ENCODE data around the gene PLCD3.
"Not testable (repeated sequence)": the region's sequence is repeated elsewhere in the genome, so short reads cannot be mapped to it uniquely, and the experiment has no call there.

Gene PLCD3

DNA sequence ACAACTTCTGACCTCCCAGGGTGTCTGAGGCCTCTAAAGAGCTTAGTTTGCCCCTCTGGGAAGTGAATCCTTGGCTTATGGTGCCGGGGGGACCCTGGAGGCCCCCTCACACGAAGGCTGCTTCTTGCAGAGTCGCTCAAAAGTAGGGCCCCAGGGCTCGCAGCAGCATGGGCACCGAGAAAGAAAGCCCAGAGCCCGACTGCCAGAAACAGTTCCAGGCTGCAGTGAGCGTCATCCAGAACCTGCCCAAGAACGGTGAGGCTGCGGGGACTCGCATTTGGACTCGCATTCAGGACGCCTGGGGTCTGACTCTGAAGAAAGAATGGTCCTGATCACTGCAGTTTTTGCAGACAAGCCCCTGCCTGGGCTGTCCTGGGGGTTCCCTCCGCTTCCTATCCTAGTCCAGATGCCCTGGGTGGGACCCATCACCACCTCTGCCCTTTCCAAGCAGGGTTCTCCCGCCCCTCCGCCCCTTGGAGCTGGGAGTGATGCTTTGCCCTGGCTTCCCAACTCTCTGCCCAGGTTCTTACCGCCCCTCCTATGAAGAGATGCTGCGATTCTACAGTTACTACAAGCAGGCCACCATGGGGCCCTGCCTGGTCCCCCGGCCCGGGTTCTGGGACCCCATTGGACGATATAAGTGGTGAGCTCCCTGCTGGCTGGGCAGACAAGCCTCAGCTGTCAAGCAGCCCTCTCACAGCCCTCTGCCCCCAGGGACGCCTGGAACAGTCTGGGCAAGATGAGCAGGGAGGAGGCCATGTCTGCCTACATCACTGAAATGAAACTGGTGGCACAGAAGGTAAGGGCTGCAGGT lies 3.9 kb upstream of the PLCD3 start:
- no peak overlapping the region for H3K27ac ChIP-seq
- DNase-seq (ENCODE audit: low read depth, low spot score), result no peak

DNA sequence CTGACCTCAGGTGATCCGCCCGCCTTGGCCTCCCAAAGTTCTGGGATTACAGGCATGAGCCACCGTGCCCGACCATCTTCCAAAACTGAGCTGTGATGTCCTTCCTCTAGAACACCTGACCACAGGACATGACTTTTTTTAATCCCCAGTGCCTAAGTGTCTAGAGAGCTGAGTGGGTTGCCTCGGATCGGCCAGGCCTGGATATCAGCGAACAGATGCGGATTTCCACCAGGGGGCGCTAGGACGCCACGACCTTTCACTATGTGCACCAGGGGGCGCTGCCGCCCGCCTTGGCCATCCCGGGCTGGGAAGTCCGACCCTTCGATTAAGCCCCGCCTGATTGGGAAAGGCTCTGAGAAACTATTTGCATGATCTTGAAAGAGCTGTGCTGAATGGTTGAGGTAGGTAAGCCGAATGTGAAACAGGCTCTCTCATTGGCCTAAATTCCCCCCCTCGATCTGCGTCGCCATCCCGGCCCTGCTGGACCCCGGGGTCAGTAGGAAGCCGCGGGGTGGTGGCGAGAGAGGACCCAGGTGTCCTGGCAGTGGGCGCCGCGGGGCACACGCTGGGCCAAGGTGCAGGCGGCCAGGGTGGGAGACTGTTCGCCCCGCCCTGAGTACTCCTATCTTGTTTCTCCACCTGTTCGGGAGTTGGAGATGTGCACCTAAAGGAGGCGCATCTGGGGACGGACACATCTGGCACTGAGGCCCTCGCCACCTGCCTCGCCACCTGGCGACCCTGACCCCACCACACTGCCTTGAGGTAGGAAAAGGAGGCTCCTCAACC lies 3.1 kb upstream of the PLCD3 start, which contains the start of gene ACBD4:
Gene ACBD4 (plus strand): TSS at position 496 of the 786 bp plus-strand sequence. CDS start 458 bp downstream, outside the sequence.
- peak; percentile 77 for DNase-seq (ENCODE audit: low read depth, low spot score)
- no peak within 1 kb of the TSS for H3K27ac ChIP-seq

DNA sequence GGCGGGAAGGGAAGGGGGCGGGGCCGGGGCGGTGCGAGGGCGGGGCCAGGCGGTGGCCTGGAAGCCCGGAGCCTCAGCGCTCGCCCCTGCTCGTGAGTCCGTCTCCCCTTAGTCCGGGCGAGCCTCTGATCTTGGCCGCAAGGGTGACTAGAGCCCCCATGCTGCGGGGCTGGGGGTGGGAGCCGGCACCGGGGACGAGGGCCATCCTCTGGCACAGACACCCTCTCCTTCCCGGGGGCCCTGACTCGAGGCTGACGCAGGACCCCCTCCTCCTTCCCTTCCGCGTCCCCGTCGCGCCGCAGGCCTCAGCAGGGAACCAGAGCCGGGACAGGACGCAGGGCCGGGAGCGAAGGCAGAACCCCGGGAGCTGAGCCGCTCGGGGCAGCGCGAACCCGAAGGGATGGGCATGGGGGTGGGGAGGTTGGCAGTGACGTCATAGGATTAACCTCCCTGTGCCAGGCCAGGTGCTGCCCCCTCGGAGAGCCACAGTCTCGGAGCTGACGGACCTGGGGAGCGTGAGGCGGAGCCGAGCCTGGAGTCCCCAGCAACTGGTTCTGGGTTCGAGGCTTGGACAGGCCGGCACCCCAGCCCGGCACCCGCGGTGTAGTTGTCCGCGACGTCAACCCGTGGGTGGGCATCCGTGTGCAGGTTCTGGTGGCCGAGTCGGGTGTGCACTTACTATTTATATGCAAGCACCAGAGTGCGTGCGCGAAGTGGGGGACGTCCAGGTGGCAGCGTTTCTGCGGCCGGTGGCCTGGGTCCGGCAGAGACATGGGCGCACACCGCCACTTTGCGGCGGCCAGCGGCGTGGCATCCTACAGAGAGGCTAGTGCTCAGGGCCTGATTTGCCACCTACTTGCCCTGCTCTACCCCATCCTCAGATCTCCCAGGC lies 503 bp upstream of the PLCD3 start:
- no peak for DNase-seq (ENCODE audit: low read depth, low spot score)
- H3K27ac ChIP-seq, result peak overlapping the region; percentile 94

DNA sequence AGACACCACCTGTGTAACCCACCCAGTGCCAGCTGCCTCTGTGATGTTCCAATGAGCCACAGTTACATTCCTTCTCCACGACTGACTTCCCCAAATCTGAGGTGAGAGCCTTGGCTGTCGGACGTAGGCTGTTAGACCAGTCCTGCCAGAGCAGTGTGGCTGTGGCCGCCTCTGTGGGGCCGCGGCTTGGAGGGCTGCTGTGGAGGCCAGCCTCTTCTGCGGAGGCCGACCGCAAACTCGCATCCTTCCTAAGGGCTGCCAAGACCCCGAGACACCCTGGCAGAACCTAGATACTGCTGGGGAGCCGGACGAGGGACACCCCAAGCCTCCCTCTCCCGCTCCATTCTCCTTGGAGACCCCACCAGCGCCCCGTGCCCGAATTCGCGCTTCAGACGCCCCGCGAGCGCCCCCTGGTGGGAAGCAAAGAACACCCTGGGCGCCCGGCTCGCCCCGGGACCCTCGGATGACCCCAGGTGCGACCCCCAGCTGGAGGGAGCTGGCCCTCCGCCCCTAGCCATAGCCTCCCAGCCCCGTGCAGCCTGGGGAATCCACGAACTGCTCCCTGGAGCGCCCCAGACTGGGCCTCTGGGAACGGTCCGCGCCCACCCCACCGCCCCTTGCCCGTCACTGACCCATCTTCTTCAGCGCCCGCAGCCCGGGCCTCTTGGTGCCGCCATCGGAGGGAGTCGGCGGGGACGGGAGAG lies 547 bp downstream of the PLCD3 start:
- H3K27ac ChIP-seq, result peak overlapping the region; percentile 94
- no peak for DNase-seq (ENCODE audit: low read depth, low spot score)

DNA sequence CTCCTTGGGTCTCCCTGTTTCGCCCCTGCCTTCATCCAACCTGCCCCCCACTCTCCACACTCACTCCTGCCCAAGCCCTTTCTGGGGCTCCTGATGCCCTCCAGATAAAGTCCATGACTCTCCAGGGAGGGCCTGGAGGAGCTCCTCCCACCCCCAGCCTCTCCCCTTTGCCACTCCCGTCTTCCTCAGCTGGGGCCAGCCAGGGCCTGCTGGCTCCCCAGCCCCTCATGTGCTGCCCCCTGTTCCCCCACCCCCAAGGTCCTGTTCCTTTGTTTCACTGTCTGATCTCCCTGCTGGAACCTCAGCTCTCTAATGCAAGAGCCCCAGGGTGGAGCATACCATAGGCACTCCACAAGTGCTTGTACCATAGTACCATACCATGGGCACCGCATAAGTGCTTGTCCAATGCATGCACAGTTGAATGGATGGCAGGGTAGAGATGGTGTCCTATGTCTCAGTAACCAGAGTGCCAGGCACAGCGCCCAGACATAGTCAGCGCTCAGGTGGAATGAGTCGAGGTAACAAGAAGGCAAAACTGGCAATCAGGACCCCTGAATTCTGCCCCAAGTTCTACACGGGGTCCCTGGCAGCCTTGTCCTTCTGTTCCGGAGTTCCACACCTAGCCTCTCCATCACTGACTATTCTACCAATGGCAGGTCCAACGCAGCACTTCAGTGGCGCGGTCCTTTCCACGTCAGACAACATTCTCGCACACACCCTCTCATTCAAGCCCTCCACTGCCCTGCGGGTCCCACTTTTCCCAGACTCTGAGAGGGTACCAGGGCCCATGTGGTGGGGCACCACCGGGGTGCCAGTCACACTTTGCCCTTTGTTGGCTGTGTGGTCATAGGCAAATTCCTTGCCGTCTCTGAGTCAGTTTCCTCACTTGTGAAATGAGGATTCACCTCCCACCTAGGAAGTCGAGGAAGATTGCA lies 1.4 kb downstream of the PLCD3 start:
- peak overlapping the region; percentile 94 for H3K27ac ChIP-seq
- DNase-seq (ENCODE audit: low read depth, low spot score), result no peak

DNA sequence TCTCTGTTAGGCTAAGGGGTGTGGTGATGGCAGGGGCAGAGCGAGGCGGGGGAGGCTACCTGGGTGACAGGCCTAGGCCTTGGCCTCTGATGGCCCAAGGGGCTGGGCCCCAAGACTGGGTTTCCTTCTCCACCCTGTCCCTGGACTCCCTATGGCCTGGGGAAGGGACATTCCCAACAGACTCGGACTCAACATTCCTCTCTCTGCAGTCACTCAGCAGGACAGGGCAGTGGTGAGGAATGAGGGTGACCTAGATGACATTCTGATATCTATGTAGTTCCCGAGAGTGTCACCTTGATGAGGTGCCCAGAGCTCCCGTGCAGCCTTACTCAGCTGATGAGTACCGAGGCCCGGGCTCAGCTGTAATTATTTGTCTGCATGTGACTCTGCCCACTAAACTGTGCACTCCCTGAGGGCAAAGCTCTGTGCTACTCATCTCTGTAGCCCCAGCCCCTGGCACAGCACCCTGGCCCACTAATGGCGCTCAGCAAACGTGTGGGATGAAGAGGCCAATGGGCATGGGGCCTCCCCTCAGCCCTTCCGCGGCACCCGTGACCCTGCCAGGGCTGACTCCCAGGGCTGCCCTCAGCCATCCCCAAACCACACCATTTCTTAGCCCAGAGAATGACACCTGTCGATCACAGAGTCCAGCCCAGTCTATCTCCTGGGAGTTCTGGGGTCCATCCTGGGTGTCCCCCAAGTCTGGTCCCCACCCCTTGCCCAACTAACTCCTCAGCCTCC lies 2.2 kb downstream of the PLCD3 start:
- H3K27ac ChIP-seq, result peak overlapping the region; percentile 94
- no peak for DNase-seq (ENCODE audit: low read depth, low spot score)

DNA sequence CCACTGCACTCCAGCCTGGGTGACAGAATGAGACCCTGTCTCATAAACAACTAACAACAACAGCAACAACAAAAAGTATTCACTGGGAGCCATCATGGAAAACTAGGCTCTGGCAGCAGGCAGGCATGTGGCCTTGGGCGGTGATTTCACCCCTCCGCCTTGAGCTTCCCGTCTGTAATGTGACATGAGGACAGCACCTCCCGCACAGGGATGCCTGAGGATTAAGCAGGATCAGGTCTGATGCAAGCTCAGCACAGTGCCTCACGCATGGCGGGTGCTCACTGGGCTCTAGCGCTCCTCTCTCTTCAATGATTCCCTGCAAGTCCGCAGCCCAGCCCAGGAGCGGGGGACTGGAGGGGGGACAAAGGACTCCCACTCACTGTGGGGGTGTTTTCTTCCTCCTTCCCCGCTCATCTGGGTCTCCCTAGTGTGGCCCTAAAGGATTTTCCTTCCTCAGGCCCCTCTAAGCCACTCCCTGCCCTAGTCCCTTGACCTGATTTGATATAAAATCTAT lies 2.8 kb downstream of the PLCD3 start:
- no peak for DNase-seq (ENCODE audit: low read depth, low spot score)
- H3K27ac ChIP-seq, result peak overlapping the region; percentile 94

DNA sequence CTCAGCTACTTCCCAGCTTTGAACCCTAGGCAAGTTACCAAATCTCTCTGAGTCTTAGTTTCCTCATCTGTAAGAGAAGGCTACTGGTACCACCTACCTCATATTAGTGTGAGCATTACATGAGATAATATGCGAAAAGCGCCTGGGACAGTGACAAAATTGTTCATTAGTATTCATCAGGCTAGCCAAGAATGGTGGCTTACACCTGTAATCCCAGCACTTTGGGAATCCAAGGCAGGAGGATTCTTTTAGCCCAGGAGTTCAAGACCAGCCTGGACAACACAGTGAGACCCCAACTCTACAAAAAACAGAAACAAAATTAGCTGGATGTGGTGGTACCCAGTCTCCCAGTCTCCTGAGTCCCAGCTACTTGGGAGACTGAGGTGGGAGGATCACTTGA lies 3.3 kb downstream of the PLCD3 start:
- peak overlapping the region; percentile 94 for H3K27ac ChIP-seq
- no peak for DNase-seq (ENCODE audit: low read depth, low spot score)

DNA sequence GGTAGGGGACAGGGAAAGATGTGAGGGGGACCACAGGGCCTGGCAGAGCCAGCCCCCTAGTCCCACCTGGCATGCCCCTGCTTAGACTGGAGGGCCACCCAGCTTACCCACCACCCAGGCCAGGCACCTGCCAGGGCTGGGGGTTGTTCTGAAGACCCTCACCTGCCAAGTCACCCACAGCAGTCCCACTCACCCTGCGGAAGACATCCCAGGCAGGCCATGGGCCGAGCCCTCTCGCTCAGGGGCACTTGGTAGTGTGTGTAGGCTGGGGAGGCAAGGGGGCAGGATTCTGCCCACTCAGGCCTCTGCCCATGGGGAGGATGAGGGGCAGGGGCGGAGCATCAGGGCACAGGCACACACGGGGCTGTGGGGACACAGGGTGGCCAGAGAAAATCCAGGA lies 4.0 kb downstream of the PLCD3 start:
- no peak for DNase-seq (ENCODE audit: low read depth, low spot score)
- peak overlapping the region; percentile 94 for H3K27ac ChIP-seq

DNA sequence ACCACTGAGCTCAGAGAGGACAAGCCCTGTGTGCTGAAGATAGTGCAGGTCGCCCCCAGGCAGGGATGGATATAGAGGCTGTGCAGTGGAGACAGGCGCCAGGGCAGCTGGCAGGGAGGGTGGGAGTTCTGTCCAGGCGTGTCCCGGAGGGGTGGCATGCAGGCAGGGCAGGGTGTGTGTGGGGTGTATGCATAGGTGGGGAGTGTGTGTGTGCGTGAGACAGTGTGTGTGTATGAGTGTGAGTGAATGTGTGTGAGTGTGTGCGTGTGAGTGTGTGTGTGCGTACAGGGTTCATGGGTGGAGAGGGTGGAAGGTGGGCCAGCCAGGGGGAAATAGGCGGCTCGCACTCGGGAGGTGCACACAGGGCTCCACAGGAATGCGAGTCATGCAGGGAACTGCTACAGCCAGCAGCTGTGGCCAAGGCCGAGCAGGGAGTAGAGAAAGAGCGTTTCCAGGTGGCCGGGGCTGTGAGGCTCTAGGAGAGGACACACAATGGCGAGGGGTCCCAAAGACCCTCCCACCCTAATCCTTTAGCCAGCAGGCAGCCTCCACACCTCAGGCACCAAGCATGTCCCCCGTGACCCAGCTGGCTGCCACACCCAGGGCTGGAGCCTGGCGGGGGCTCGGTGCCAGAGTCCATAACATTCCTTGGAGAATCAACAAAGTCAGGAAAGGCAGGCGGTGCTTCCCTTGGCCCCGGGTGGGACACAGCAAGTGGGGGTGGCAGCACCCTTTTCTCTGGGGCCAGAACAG lies 4.6 kb downstream of the PLCD3 start:
- peak overlapping the region; percentile 94 for H3K27ac ChIP-seq

DNA sequence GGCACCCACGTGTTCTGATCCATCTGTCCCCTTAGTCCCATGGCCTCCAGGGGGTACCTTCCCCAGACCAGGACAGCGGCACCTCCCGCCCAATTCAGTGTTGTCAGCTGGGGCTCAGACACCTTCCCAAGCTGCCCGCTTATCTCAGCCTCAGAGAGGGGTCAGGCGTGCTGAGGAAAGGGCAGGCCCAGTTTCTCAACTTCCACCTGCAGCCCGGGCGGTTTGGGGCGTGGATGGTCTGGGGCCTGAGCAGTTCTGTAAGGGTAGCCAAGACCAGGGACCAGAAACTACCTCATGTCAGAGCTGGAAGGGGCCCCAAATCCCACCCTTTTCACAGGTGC lies 5.1 kb downstream of the PLCD3 start:
- peak overlapping the region; percentile 94 for H3K27ac ChIP-seq
- DNase-seq (ENCODE audit: low read depth, low spot score), result no peak

More for the DNA sequence above, 4.6 kb downstream of the PLCD3 start:
- DNase-seq (ENCODE audit: low read depth, low spot score), result no peak

DNA sequence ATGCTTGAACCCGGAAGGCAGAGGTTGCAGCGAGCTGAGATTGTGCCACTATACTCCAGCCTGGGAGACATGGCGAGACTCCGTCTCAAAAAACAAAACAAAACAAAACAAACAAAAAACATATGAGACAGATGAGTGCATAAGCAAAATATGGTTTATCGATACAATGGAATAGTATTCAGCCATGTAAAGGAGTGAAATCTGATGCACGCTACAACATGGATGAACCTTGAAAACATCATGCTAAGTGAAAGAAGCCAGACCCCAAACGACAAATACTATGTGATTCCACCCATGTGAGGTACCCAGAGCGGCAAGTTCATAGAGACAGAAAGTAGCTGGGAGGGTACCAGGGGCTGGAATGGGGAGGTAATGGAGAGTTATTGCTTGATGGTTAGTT lies 6.8 kb downstream of the PLCD3 start:
- H3K27ac ChIP-seq, result peak overlapping the region; percentile 94
- no peak for DNase-seq (ENCODE audit: low read depth, low spot score)

DNA sequence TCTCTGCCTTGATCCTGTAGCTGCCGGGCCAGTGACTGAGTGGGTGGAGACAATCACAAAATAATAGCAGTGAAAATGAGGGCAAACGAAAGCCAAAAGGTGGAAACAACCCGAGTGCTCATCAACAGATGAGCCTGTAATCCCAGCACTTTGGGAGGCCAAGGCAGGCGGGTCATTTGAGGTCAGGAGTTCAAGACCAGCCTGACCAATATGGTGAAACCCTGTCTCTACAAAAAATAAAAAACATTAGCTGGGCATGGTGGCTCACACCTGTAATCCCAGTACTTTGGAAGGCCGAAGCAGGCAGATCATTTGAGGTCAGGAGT lies 7.6 kb downstream of the PLCD3 start:
- DNase-seq (ENCODE audit: low read depth, low spot score), result not testable (repeated sequence)
- H3K27ac ChIP-seq, result peak overlapping the region; percentile 94

DNA sequence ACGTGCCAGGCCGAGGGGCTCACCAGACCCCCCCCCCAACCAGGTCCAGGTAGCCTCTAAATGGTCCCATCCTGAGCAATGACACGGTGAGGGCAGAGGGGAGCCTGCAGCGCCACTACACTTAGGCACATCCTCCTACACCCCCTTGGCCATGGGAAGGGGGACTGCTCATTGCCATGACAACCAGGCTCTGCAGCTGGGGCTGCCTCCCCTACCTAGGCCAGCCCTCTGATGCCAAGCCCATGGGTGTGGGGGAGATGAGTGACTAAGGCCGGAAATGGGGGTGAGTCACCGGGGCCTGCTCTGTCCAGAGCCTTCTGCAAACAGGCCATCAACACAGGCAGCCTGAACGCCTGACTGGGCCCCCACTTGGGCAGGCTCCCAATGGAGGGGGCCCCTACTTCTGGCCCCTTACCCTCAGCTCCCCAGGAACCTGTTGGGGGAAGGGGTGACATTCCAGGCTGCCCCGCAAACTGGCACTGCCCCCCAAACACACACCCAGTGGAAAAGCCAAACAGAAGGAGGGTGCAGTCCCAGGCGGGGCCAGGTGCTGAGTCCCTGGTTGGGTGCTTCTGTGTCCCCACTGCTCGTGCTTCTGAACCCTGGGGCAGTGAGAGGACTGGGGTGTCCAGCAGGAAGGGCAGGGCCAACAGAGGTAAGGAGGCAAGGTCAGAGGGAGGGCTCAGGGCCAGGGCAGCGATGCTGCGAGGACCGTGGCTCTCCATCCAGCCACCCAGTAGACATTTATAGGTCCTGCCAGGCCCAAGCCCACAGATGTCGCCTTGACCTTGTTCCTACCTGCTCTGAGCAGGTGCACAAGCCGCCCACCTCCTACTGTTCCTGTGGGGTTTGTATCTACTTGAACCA lies 8.2 kb downstream of the PLCD3 start:
- DNase-seq (ENCODE audit: low read depth, low spot score), result no peak
- H3K27ac ChIP-seq, result peak overlapping the region; percentile 94

DNA sequence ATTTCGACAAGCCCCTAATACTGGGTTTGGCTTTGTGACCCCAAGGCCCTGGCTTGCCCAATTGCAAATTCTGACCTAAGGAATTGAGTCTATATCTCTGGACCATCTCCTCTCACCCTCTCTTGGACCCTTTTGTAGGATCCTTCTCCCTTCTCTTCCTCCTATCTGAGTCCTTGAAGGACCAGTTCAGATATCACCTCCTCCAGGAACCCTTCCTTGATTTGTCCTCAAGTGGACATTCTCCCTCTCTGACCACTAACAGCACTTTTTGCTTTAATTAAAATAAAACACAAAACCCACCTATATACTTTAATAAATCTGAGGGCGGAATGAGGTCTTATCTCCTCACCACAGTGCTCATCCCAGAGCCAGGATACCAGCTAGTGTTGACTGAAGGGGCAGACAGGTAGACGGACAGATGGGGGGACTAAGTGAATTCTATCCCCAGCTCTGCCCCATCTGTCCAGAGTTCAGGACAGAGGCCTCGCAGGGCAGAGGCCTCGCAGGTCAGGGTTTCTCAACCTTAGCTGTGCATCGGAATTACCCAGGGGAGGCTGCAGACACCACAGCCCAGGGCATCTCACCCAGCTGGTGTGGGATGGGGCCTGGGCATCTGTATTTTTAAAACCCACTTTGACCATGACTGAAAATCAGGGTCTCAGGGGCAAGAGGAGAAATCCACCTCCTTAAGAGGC lies 9.1 kb downstream of the PLCD3 start:
- no peak for DNase-seq (ENCODE audit: low read depth, low spot score)
- peak overlapping the region; percentile 94 for H3K27ac ChIP-seq

DNA sequence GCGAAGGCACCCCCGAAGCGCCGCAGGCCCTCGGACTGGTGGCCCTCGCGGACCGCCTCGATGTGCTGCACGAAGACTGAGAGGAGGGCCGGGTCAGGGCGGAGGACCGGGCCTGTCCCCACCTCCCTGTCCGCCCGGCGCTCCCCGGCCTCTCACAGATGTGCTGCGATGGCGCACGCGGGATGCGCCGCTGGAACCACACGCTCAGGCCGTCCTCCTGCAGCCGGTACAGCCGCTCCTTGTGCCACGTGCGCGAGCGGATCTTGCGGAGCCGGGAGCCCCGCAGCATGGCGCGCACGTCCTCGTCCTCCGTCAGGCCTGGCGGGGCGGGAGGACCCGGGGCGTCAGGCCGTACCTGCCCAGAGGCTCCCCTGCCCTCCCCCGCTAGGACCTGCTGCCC lies 11.3 kb downstream of the PLCD3 start:
- no peak overlapping the region for H3K27ac ChIP-seq

More for the DNA sequence above, 11.3 kb downstream of the PLCD3 start:
- no peak for DNase-seq (ENCODE audit: low read depth, low spot score)
